Cardiac fibroblast (primary cell): ENCODE data around the gene SNRPD1.
A peak's percentile ranks its signal among the peaks of the same experiment; 100 is the strongest.
"Not testable (repeated sequence)": the region's sequence is repeated elsewhere in the genome, so short reads cannot be mapped to it uniquely, and the experiment has no call there.

ENCODE experiments used
- DNase-seq, 2 donors: peaks; one replicate each; pipeline versions ENCODE4 v3.0.0 to v3.0.0-alpha.2; 2010; ENCODE audit warnings: low read depth in 2 of 2
- H3K4me3 ChIP-seq, 2 donors: replicated peaks in 1 of 2; 1 replicate in 1 of 2; 2 replicates in 1 of 2; pipeline ENCODE4 v1.5.1; 2011; ENCODE audit warnings: low read depth in 2 of 2, low read length in 2 of 2, mild to moderate bottlenecking in 2 of 2, moderate library complexity in 1 of 2
- CTCF ChIP-seq: IDR thresholded peaks from one replicate; pipeline ENCODE4 v1.5.1; 2011; ENCODE audit warnings: low read depth, mild to moderate bottlenecking, low read length, inconsistent platforms

The SNRPD1 gene

GRCh38 chr18:21669736-21670285, 57.7 kb downstream of the SNRPD1 start:
- TF ChIP-seq CTCF: no peak
- H3K4me3 ChIP-seq: no peak overlapping the region
- DNase-seq: no peak

GRCh38 chr18:21672521-21673267, 60.6 kb downstream of the SNRPD1 start:
- no peak overlapping the region for H3K4me3 ChIP-seq
- DNase-seq: peak; percentile 27 to 31
- TF ChIP-seq CTCF: no peak

- not testable (repeated sequence) for H3K4me3 ChIP-seq, DNase-seq
Observed at GRCh38 chr18:21675354-21675753, 63.2 kb downstream of the SNRPD1 start.

- no peak for TF ChIP-seq CTCF
- DNase-seq: no peak
- H3K4me3 ChIP-seq: no peak overlapping the region
Observed at GRCh38 chr18:21678859-21679258, 66.7 kb downstream of the SNRPD1 start.

GRCh38 chr18:21680161-21680560, 68.0 kb downstream of the SNRPD1 start:
- H3K4me3 ChIP-seq: no peak overlapping the region
- DNase-seq: no peak
- no peak for TF ChIP-seq CTCF

- H3K4me3 ChIP-seq: peak overlapping the region; percentile 17 to 34
- DNase-seq: peak; percentile 80 to 81
- no peak for TF ChIP-seq CTCF
Observed at GRCh38 chr18:21682371-21683051, 70.4 kb downstream of the SNRPD1 start.
